ENCODE measurements around the gene DPYD.

DPYD gene

GRCh38 chr1:97634758-97635157, 286.1 kb downstream of the DPYD start:
- no peak for DNase-seq (ENCODE audit: insufficient read length, low spot score)
- TF ChIP-seq PAX5 (IDR thresholded peaks at IDR 0.05; ENCODE audit: insufficient read depth, low read length, severe bottlenecking) (no peak), POU2F2 (IDR thresholded peaks at IDR 0.05; ENCODE audit: low read depth, low read length) (no peak), TAF1 (IDR thresholded peaks at IDR 0.05; ENCODE audit: low read depth, low read length) (no peak), SPI1 (IDR thresholded peaks at IDR 0.05; ENCODE audit: low read depth, low read length) (no peak), POLR2AphosphoS5 (IDR thresholded peaks at IDR 0.05; ENCODE audit: low read depth, low read length) (no peak), POLR2A (IDR thresholded peaks at IDR 0.05; ENCODE audit: low read depth, low read length) (no peak)
- FAIRE-seq = no peak

- no peak for FAIRE-seq
Observed at GRCh38 chr1:97632776-97633175, 288.1 kb downstream of the DPYD start.

DNA sequence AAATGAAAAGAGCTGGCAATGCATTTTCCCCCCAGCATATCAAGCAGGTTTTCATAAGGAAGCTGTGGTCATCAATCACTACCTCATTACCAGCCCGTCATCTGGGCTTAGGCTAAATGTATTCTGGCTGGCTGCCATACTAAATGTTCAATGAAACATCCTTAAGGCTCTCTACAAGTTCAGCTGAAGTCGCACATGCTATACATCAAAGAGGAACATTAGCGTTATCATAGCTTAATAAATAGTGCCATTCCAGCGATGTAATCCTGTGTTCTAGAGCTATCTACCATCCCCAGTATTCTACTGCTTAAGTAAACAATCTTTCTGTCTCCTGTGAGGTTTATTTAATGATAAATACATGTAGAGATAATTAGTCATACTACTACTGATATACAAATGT, 288.8 kb downstream of the DPYD start:
- FAIRE-seq (no peak), DNase-seq (ENCODE audit: insufficient read length, low spot score) (no peak)
- TF ChIP-seq SPI1 (IDR thresholded peaks at IDR 0.05; ENCODE audit: low read depth, low read length) = no peak
- TF ChIP-seq PAX5 (IDR thresholded peaks at IDR 0.05; ENCODE audit: insufficient read depth, low read length, severe bottlenecking) = no peak
- TF ChIP-seq POLR2A (IDR thresholded peaks at IDR 0.05; ENCODE audit: low read depth, low read length) = no peak
- TF ChIP-seq POLR2AphosphoS5 (IDR thresholded peaks at IDR 0.05; ENCODE audit: low read depth, low read length) = no peak
- no peak for TF ChIP-seq TAF1 (IDR thresholded peaks at IDR 0.05; ENCODE audit: low read depth, low read length)
- TF ChIP-seq POU2F2 (IDR thresholded peaks at IDR 0.05; ENCODE audit: low read depth, low read length) = no peak

More at GRCh38 chr1:97632776-97633175, 288.1 kb downstream of the DPYD start:
- no peak for TF ChIP-seq POLR2AphosphoS5 (IDR thresholded peaks at IDR 0.05; ENCODE audit: low read depth, low read length)
- no peak for TF ChIP-seq POLR2A (IDR thresholded peaks at IDR 0.05; ENCODE audit: low read depth, low read length)
- TF ChIP-seq PAX5 (IDR thresholded peaks at IDR 0.05; ENCODE audit: insufficient read depth, low read length, severe bottlenecking) = no peak
- no peak for TF ChIP-seq TAF1 (IDR thresholded peaks at IDR 0.05; ENCODE audit: low read depth, low read length)
- no peak for TF ChIP-seq SPI1 (IDR thresholded peaks at IDR 0.05; ENCODE audit: low read depth, low read length)
- no peak for TF ChIP-seq POU2F2 (IDR thresholded peaks at IDR 0.05; ENCODE audit: low read depth, low read length)
- DNase-seq (ENCODE audit: insufficient read length, low spot score) = no peak

GRCh38 chr1:97630948-97631347, 289.9 kb downstream of the DPYD start:
- TF ChIP-seq POU2F2 (IDR thresholded peaks at IDR 0.05; ENCODE audit: low read depth, low read length) (no peak), POLR2A (IDR thresholded peaks at IDR 0.05; ENCODE audit: low read depth, low read length) (no peak), SPI1 (IDR thresholded peaks at IDR 0.05; ENCODE audit: low read depth, low read length) (no peak), POLR2AphosphoS5 (IDR thresholded peaks at IDR 0.05; ENCODE audit: low read depth, low read length) (no peak), PAX5 (IDR thresholded peaks at IDR 0.05; ENCODE audit: insufficient read depth, low read length, severe bottlenecking) (no peak), TAF1 (IDR thresholded peaks at IDR 0.05; ENCODE audit: low read depth, low read length) (no peak)
- FAIRE-seq = no peak
- no peak for DNase-seq (ENCODE audit: insufficient read length, low spot score)

DNA sequence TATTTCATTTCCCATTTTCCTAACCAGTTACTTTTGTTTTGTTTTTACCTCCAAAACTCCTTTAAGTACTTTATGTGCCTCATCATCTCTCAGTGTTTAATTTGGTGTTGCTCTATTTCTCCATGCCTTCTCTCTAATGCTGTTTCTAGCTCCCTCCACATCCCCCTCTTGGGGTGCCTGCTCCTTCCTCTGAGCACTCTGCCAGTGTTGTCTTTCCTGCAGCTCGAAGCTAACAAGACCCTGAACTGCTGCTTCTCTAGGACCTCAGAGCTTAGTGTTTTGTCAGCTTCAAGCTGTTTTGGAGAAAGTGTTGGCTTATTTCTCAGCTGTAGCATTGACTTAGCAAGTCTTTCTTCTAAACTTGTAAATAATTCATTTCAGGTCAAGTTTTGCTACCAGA, 290.6 kb downstream of the DPYD start:
- TF ChIP-seq TAF1 (IDR thresholded peaks at IDR 0.05; ENCODE audit: low read depth, low read length) = no peak
- no peak for TF ChIP-seq POLR2A (IDR thresholded peaks at IDR 0.05; ENCODE audit: low read depth, low read length)
- no peak for TF ChIP-seq POU2F2 (IDR thresholded peaks at IDR 0.05; ENCODE audit: low read depth, low read length)
- no peak for TF ChIP-seq SPI1 (IDR thresholded peaks at IDR 0.05; ENCODE audit: low read depth, low read length)
- no peak for TF ChIP-seq PAX5 (IDR thresholded peaks at IDR 0.05; ENCODE audit: insufficient read depth, low read length, severe bottlenecking)
- TF ChIP-seq POLR2AphosphoS5 (IDR thresholded peaks at IDR 0.05; ENCODE audit: low read depth, low read length) = no peak
- no peak for FAIRE-seq
- DNase-seq (ENCODE audit: insufficient read length, low spot score) = no peak

- FAIRE-seq = no peak
- TF ChIP-seq PAX5 (IDR thresholded peaks at IDR 0.05; ENCODE audit: insufficient read depth, low read length, severe bottlenecking) (no peak), SPI1 (IDR thresholded peaks at IDR 0.05; ENCODE audit: low read depth, low read length) (no peak), TAF1 (IDR thresholded peaks at IDR 0.05; ENCODE audit: low read depth, low read length) (no peak), POLR2AphosphoS5 (IDR thresholded peaks at IDR 0.05; ENCODE audit: low read depth, low read length) (no peak), POU2F2 (IDR thresholded peaks at IDR 0.05; ENCODE audit: low read depth, low read length) (no peak), POLR2A (IDR thresholded peaks at IDR 0.05; ENCODE audit: low read depth, low read length) (no peak)
- DNase-seq (ENCODE audit: insufficient read length, low spot score) = no peak
Observed at GRCh38 chr1:97623220-97623619, 297.6 kb downstream of the DPYD start.

- TF ChIP-seq POLR2AphosphoS5 (IDR thresholded peaks at IDR 0.05; ENCODE audit: low read depth, low read length) = no peak
- TF ChIP-seq SPI1 (IDR thresholded peaks at IDR 0.05; ENCODE audit: low read depth, low read length) = no peak
- no peak for TF ChIP-seq POU2F2 (IDR thresholded peaks at IDR 0.05; ENCODE audit: low read depth, low read length)
- TF ChIP-seq POLR2A (IDR thresholded peaks at IDR 0.05; ENCODE audit: low read depth, low read length) = no peak
- no peak for TF ChIP-seq PAX5 (IDR thresholded peaks at IDR 0.05; ENCODE audit: insufficient read depth, low read length, severe bottlenecking)
- no peak for TF ChIP-seq TAF1 (IDR thresholded peaks at IDR 0.05; ENCODE audit: low read depth, low read length)
- FAIRE-seq = no peak
Observed at GRCh38 chr1:97621955-97622354, 298.9 kb downstream of the DPYD start.

DNA sequence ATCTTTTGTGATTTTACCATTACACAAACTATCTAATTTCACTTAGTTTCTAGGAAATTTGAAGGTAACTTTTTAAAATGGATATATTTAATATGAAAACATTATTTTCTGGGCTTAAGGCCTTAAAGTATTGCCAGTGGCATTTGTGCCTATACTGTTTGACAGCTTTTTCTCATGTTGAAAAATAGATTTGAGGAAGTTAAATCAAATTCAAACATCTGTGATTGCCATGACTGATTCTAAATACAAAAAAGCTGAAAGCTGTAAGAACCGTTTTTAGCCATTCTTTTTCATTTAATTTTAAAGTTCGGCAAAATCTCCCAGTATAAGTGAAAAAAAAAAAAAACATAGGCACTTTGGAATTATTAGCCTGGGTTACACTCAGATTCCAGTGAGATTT, 301.1 kb downstream of the DPYD start:
- TF ChIP-seq PAX5 (IDR thresholded peaks at IDR 0.05; ENCODE audit: insufficient read depth, low read length, severe bottlenecking) (no peak), POU2F2 (IDR thresholded peaks at IDR 0.05; ENCODE audit: low read depth, low read length) (no peak), POLR2AphosphoS5 (IDR thresholded peaks at IDR 0.05; ENCODE audit: low read depth, low read length) (no peak), POLR2A (IDR thresholded peaks at IDR 0.05; ENCODE audit: low read depth, low read length) (no peak), SPI1 (IDR thresholded peaks at IDR 0.05; ENCODE audit: low read depth, low read length) (no peak), TAF1 (IDR thresholded peaks at IDR 0.05; ENCODE audit: low read depth, low read length) (no peak)
- FAIRE-seq (no peak), DNase-seq (ENCODE audit: insufficient read length, low spot score) (no peak)

More at GRCh38 chr1:97621955-97622354, 298.9 kb downstream of the DPYD start:
- DNase-seq (ENCODE audit: insufficient read length, low spot score) = no peak

GRCh38 chr1:97610748-97611147, 310.1 kb downstream of the DPYD start:
- DNase-seq (ENCODE audit: insufficient read length, low spot score) = no peak
- TF ChIP-seq POLR2A (IDR thresholded peaks at IDR 0.05; ENCODE audit: low read depth, low read length) (no peak), POU2F2 (IDR thresholded peaks at IDR 0.05; ENCODE audit: low read depth, low read length) (no peak), POLR2AphosphoS5 (IDR thresholded peaks at IDR 0.05; ENCODE audit: low read depth, low read length) (no peak), SPI1 (IDR thresholded peaks at IDR 0.05; ENCODE audit: low read depth, low read length) (no peak), PAX5 (IDR thresholded peaks at IDR 0.05; ENCODE audit: insufficient read depth, low read length, severe bottlenecking) (no peak), TAF1 (IDR thresholded peaks at IDR 0.05; ENCODE audit: low read depth, low read length) (no peak)
- FAIRE-seq = no peak

- FAIRE-seq = no peak
- TF ChIP-seq POU2F2 (IDR thresholded peaks at IDR 0.05; ENCODE audit: low read depth, low read length) (no peak), PAX5 (IDR thresholded peaks at IDR 0.05; ENCODE audit: insufficient read depth, low read length, severe bottlenecking) (no peak), POLR2A (IDR thresholded peaks at IDR 0.05; ENCODE audit: low read depth, low read length) (no peak), TAF1 (IDR thresholded peaks at IDR 0.05; ENCODE audit: low read depth, low read length) (no peak), SPI1 (IDR thresholded peaks at IDR 0.05; ENCODE audit: low read depth, low read length) (no peak), POLR2AphosphoS5 (IDR thresholded peaks at IDR 0.05; ENCODE audit: low read depth, low read length) (no peak)
Observed at GRCh38 chr1:97610102-97610501, 310.7 kb downstream of the DPYD start.

More at GRCh38 chr1:97610102-97610501, 310.7 kb downstream of the DPYD start:
- no peak for DNase-seq (ENCODE audit: insufficient read length, low spot score)
